ENCODE data around the gene NDOR1. TPM values are rescaled to one million over a fixed set of nuclear protein-coding genes. Genes with fewer than 3 reads are reported as not detected.

The NDOR1 gene
- polyA plus RNA-seq, 5 donors, result 6.9 to 16.1 (median 9.8) TPM

- no peak for DNase-seq
Measured at GRCh38 chr9:137198051-137198901, 7.2 kb upstream of the NDOR1 start.

- DNase-seq, result no peak
Measured at GRCh38 chr9:137198902-137199283, 6.6 kb upstream of the NDOR1 start.

GRCh38 chr9:137199411-137200121 lies 5.9 kb upstream of the NDOR1 start:
- DNase-seq, result no peak

GRCh38 chr9:137200311-137201204 lies 4.9 kb upstream of the NDOR1 start, which contains the start of gene TPRN:
Gene TPRN (minus strand): TSS chr9:137200741. CDS start chr9:137200711, 30 bp downstream.
- DNase-seq, result peak; percentile 97 to 98

GRCh38 chr9:137201205-137201868 lies 4.2 kb upstream of the NDOR1 start:
- no peak for DNase-seq

- no peak for DNase-seq
Measured at GRCh38 chr9:137202966-137203365, 2.5 kb upstream of the NDOR1 start.

- no peak for DNase-seq
Measured at GRCh38 chr9:137204731-137205125, 772 bp upstream of the NDOR1 start.

- DNase-seq, result no peak
Measured at GRCh38 chr9:137206602-137207001, 1.1 kb downstream of the NDOR1 start.

GRCh38 chr9:137211532-137211931 lies 6.0 kb downstream of the NDOR1 start:
- DNase-seq, result no peak

- DNase-seq, result no peak
Measured at GRCh38 chr9:137212520-137212919, 7.0 kb downstream of the NDOR1 start.

GRCh38 chr9:137213160-137214060 lies 7.9 kb downstream of the NDOR1 start:
- DNase-seq, result no peak

- no peak for DNase-seq
Measured at GRCh38 chr9:137214620-137215019, 9.1 kb downstream of the NDOR1 start.

- DNase-seq, result no peak
Measured at GRCh38 chr9:137215196-137215986, 9.9 kb downstream of the NDOR1 start.

- DNase-seq, result no peak
Measured at GRCh38 chr9:137216188-137216965, 10.9 kb downstream of the NDOR1 start.

GRCh38 chr9:137217276-137218211 lies 12.0 kb downstream of the NDOR1 start:
- DNase-seq, result no peak

- no peak for DNase-seq
Measured at GRCh38 chr9:137218212-137218753, 12.8 kb downstream of the NDOR1 start.

- DNase-seq, result no peak
Measured at GRCh38 chr9:137218754-137219271, 13.3 kb downstream of the NDOR1 start.

All from right lung (tissue), 5 donors.